Fibroblast of skin of back (primary cell): ENCODE measurements around the gene GNAT1. TPM values are rescaled to one million over a fixed set of nuclear protein-coding genes. Genes with fewer than 3 reads are reported as not detected.

ENCODE experiments used
- DNase-seq: peaks from one replicate; pipeline ENCODE4 v3.0.0-alpha.2; 2013
- polyA plus RNA-seq, 2 experiments: library from polyadenylated mRNA; unstranded; fragments of 120-200 nt; gene quantifications; one replicate each; pipeline ENCODE4 v1.2.1, GENCODE V29; 2013; ENCODE audit not compliant: insufficient read length in 2 of 2

Gene GNAT1
- not detected for polyA plus RNA-seq (2013, experiment 1 of 2; ENCODE audit: insufficient read length)
- polyA plus RNA-seq (2013, experiment 2 of 2; ENCODE audit: insufficient read length) = not detected

GRCh38 chr3:50190936-50191660 lies at the start of gene GNAT1:
Gene GNAT1, plus strand, starts transcription at chr3:50191610. Its CDS starts 116 bp downstream, at chr3:50191726.
- no peak for DNase-seq

DNA sequence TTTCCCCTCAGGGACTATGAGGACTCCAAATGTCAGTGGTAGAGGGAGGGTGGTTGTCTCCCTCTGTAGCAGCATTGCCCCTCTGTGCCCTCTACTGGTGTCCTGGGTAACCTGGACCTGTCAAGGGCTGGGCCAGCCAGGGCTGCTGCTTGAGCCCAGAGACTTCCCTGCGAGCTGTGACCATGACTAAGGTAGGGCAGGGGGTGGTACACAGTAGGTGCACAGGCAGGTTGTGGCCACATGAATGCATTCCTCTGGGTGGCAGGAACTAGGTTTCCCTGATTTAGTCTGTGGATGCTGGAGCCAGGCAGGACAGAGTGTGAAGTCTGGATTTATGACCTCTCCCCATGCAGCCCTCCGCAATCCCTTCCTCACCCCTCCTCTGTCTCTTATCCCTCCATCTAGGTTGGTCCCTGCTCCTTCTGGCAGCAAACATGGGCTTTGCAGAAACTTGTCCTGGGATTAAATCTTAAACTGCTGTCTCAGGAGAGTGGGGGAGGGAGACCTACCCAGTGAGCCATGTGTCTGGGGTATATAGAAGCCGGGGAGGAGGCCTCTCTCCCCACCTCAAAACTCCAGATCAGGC lies 45.0 kb upstream of the GNAT1 start:
- no peak for DNase-seq

- no peak for DNase-seq
Measured at GRCh38 chr3:50147016-50147415, 44.4 kb upstream of the GNAT1 start.

DNA sequence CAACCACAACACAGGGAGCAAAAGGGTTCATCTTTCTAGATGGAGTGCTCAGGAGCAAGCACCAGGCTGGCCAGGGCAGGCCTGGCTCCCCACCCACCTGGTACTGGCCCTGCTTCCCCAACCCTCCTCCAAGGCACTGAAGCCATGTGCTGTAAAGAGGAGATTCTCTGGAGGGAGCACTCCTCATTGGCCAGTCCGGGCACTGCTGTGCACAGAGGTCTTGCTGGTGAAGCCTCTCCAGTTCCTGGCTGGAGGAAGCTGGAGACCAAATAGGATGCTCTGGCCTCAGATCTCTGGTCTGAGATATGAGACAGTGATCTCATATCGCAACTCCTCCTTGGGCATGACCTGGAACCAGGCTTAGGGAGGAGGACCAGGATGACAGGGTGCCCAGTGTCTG lies 44.0 kb upstream of the GNAT1 start:
- no peak for DNase-seq

DNA sequence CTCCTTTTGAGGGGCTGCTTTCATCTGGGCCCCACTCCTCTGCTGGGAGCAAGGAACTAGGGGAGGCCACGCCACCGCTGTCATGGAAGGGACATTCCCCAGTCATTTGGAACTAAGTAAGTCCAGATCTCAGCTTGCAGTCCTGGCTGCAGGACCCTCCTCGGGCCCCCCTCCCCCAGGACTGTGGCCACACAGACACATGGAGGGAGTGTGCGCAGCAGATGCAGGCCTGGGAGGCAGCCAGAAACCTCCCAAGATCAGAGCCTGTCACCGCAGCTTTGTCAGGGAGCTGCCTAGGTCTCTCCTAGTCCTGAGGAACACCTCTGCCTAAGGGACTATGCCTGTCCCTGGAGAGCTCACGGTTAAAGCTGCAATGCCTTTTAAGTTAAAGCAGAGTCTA lies 43.5 kb upstream of the GNAT1 start:
- DNase-seq = no peak

GRCh38 chr3:50150404-50150750 lies 41.0 kb upstream of the GNAT1 start:
- no peak for DNase-seq

- DNase-seq = no peak
Measured at GRCh38 chr3:50150863-50151686, 40.3 kb upstream of the GNAT1 start.

- DNase-seq = no peak
Measured at GRCh38 chr3:50151728-50152127, 39.7 kb upstream of the GNAT1 start.

DNA sequence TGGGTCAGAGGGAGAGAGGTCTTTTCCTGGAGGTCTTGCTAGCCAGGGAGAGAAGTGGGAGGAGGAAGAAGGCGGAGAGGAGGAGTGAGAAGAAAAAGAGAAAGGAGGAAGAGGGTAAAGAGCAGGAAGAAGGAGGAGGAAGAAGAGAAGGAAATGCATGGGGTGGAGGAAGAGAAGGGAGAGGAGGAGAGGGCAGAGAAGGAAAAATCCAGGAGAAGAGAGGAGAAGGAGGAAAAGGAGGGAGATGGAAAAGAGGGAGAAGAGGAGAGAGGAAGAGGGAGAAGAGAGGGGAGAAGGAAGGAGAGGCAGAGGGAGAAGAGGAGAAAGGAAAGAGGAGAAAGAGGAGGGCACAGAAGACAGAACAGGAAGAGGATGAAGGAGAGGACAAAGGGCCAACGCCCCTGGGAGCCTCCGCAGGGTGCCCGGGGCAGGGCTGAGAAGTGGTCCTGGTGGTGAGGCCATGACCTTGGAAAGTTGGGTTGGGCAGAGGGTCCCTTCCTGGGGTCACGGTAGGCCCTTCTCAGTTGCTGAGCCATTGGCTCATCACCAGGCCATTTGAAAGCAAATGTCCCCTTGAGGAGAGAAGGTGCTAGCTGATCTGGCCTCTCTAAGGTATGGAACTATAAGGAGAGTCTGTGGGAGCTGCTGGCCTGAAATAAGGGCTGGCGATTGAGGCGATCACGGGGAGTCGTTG lies 37.5 kb upstream of the GNAT1 start:
- no peak for DNase-seq

DNA sequence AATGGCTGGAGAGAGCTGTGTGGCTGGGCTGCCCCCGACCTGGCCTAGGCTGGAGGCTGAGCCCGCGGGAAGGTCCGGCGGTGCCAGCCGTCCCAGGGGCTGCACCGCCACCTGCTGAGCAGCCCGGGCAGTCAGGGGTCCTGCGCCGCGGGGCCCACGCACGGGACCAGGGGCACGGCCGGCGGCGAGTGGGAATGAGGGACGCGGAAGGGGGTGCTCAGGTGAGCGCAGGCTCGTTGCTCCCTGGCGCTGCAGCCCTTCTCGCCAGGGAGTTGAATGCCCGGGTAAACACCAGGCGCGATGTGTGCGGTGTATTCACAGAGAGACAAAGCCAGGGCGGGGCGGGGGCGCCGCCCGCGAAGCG lies 37.0 kb upstream of the GNAT1 start:
- DNase-seq = no peak

GRCh38 chr3:50154840-50155490 lies 36.4 kb upstream of the GNAT1 start, which contains the start of gene SEMA3F:
Gene SEMA3F, plus strand, starts transcription at chr3:50155324. Its CDS starts 4,299 bp downstream, at chr3:50159623.
- DNase-seq = peak; percentile 73

DNA sequence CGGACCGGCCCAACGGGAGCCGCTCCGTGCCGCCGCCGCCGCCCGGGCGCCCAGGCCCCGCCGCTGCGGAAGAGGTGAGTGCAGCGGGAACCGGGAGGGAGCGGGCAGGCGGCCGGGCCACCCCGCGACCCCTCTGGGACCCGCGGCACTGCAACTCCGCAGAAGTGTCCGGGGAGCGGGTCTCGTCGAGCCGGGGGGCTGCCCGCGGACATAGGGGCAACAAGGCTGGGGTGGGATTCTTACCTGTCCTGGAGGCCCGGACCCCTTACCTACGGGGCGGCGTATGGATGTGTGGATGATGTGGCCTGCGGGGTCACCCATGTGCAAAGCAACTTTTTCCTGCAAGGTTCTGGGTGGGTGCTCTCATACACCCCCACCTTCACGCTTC lies 35.9 kb upstream of the GNAT1 start:
- DNase-seq = no peak

- DNase-seq = no peak
Measured at GRCh38 chr3:50155891-50156290, 35.5 kb upstream of the GNAT1 start.

DNA sequence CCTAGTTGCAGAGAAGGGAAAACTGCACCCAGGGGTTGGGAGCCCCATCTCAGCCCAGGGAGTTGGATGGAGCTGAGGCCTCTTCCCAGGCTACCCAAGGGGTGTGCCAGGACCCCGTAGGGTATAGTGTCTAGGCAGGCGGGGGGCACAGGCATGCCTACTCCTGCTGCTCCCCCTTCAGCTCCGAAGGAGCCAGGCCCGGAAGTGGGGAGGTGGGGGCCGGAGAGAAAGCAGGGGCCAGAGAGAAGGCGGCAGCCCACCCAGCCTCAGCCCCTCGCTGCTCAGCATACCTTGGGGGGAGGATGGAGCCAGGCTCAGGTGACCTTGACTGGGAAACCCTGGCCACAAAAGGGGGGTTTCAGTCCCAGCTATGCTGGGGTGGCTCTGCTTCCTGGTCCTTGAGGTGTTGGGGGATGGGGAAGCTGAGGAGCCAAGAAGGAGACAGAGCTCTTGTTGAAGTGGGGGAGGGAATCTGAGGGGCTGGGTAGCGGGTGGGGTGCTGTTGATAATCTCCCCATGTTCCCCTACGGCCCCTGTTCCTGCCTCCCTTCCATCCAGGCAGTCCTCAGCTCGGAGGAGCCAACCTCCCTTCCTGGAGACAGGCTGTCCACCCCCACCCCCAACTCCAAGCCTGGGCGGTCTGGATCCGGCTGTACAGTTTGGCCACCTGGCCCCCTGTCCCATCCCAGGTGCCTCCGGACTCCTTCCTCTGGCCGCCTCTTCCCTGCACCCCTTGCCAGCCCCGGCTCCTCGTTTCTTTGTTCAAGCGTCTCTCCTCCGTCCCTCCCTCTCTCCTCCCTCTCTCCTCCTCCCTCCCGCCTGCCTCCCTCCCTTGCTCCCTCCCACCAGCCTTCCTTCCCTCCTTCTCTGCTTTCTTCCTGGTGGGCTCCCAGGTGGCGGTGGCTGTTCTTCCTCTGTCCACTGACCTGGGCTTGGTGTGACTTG lies 34.6 kb upstream of the GNAT1 start:
- DNase-seq = peak; percentile 43

DNA sequence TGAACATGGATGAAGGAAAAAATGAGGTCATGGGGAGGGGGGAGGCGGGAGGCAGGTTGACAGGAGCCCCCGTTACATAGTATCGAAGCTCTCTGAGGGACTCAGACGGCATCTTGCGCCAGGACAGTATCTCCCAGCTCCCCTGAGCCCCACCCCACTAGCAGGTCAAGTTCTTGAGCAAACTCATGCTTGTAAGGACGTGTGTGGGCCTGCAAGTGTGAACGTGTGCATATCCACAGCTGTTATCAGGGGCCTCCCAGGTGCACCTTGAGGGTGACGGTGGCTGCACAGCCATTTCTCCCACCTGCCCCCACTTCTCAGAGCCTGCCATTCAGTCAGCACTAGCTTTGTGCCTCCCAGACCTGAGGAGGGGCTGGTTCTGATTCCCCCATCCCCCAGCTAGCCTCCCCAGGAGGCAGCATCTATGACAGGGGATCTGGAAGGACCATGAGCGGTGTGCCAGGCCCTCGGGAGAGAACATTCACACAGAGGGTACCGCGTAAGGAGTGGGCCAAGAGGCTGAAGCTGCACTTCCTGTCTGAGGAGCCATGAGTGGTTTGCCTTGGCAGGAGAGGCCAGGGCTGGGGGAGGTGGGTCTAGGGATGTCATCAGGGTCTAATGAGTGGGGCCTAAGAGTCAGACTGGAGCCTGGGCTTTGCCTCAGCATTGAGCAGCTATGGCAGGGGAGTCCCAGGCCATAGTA lies 33.4 kb upstream of the GNAT1 start:
- peak; percentile 46 for DNase-seq

DNA sequence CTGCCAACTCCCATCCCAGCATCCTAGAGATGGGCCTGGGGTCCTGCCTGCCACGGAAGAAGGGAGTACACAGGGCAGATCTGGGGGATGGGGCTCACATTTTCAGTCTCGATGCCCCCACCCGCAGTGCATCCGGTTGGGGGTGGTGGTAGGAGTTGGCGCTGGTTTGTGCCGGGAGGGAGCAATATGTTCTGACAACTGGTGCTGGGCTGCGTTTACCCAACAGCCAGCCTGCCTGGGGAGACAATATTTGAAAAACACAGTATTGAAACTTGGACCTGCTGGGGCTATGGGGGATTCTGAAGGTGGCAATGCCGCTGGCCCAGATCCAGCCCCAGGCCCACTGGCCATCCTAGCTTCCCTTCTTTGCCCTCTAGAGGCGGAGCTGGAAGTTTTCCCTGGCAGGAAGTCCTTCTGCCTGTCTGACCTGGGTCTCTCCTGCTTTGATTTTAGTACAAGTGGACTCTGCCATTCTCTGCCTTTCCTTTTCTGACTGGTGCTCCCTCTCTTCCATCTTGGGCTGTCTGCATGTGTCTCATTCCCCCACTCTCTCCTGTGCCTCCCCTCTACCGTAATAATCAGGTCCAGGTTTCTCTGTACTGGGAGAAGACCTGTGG lies 32.8 kb upstream of the GNAT1 start:
- no peak for DNase-seq

DNA sequence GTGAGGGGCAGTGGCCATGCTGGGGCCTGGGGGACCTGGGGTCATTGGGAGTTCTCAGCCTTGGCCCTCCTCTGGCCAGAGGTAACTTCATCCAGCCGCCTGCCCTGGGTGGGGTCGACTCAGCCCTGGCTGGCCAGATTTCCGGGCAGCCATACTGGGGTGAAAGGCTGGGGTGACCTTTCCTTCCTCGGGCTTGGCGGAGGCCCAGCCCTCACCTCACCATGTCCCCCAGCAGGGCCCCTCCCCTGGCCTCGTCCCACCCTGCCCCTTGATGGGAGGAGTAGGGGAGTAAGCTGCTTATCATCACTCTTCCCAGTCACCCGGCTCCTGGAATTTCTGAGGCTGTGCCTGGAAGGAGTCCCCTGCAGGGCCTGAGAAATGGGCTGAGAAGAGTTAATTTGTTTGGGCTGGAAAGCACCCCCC lies 30.8 kb upstream of the GNAT1 start:
- no peak for DNase-seq

GRCh38 chr3:50161320-50161719 lies 30.1 kb upstream of the GNAT1 start:
- DNase-seq = no peak

DNA sequence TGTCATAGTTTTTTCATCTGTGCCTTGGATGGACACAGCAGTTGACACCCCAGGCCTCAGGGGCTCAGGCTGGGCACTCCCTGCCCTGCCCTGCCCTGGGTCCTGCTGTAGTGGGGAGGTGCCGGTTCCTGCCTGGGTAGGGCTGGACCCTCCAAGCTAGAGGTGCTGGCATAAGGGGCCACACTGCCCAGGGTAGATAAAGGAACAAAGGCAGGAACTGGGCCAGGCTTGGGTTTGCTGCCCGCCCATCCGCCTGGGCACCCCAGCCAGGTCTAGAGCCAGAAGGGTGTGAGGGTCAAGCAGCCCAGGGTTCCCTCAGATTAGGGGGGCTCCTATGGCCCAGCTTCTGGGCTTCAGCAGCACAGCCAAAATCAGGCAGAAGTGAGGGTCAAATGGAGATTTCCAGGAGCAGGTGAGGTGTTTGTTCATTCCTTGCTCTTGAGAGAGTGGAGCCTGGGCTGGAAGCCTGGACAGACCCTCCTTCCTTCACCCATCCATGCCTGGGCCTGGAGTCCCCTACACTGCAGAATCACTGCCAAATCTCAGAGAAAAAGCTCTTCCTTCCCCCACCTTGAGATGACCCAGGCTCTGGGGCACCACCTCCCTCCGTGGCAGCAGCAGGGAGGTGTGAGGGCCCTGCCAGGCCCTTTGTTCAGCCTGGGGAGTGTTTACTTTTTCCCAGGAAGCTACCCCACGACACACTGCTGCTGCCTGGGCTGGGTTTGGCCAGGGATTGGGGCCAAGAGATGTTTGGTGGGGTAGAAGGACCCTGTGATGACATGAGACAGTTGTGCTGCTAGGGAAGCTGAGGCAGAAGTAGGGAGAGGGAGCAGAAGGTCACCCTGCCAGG lies 29.2 kb upstream of the GNAT1 start:
- no peak for DNase-seq
